ENCODE results near the gene BEND7.

DNA sequence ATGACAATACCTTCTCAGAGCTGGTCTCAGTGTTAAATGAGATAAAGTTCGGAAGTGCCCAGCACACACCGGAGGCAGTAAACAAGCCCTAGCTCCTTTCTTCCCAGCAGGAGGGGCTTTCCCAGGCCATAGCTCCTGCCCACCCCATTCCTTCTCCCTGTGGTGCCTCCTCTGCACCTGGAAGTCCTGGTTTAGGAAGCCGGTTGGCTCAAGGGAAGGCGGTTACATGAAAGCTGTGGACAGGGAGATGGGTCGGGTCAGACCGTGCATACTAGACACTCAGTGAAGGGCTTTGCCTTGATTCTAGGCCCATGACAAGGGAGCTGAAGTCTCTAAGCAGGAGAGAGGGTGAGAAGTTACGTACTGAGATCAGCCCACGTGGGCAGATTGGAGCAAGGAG is 8.6 kb downstream of the BEND7 start:
- TF ChIP-seq, protein P1, sequence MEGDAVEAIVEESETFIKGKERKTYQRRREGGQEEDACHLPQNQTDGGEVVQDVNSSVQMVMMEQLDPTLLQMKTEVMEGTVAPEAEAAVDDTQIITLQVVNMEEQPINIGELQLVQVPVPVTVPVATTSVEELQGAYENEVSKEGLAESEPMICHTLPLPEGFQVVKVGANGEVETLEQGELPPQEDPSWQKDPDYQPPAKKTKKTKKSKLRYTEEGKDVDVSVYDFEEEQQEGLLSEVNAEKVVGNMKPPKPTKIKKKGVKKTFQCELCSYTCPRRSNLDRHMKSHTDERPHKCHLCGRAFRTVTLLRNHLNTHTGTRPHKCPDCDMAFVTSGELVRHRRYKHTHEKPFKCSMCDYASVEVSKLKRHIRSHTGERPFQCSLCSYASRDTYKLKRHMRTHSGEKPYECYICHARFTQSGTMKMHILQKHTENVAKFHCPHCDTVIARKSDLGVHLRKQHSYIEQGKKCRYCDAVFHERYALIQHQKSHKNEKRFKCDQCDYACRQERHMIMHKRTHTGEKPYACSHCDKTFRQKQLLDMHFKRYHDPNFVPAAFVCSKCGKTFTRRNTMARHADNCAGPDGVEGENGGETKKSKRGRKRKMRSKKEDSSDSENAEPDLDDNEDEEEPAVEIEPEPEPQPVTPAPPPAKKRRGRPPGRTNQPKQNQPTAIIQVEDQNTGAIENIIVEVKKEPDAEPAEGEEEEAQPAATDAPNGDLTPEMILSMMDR (conservative IDR thresholded peaks at IDR 0.05; ENCODE audit: low read depth, low read length), result no peak
- no peak for TF ChIP-seq EZH2 (IDR thresholded peaks at IDR 0.05; ENCODE audit: borderline replicate concordance, low read depth, low read length, poor library complexity, severe bottlenecking)
